Upper lobe of right lung (tissue), 1 donor: ENCODE measurements around the gene NOTCH1. TPM values are rescaled to one million over a fixed set of nuclear protein-coding genes. Genes with fewer than 3 reads are reported as not detected.

Experiments used
- ATAC-seq: fragments of 200-7000 bp; cut with Tn5 transposase; one replicate; pipeline ENCODE4 v1.9.1; 2020; ENCODE audit warnings: mild to moderate bottlenecking, moderate library complexity
- DNase-seq: peaks from one replicate; pipeline ENCODE4 v3.0.0-alpha.2; 2020
- H3K27ac ChIP-seq: fragments of 200-600 bp; one replicate; pipeline ENCODE4 v1.8.0; 2022
- H3K27me3 ChIP-seq: fragments of 200-600 bp; one replicate; pipeline ENCODE4 v1.8.0; 2022; ENCODE audit warnings: mild to moderate bottlenecking
- H3K36me3 ChIP-seq: fragments of 200-600 bp; one replicate; pipeline ENCODE4 v1.8.0; 2022
- H3K4me1 ChIP-seq: fragments of 200-600 bp; one replicate; pipeline ENCODE4 v1.8.0; 2022
- H3K4me3 ChIP-seq: fragments of 200-600 bp; one replicate; pipeline ENCODE4 v1.8.0; 2022; ENCODE audit warnings: mild to moderate bottlenecking
- H3K9me3 ChIP-seq: fragments of 200-600 bp; one replicate; pipeline ENCODE4 v1.8.0; 2022
- intact Hi-C: fragments of 100-400 bp; cut with DNase I; formaldehyde crosslinking; loops from one replicate; pipeline ENCODE4 v1.11.0; 2022
- total RNA-seq: library from RNA; stranded (reverse); fragmentation: NEBNext Ultra II Directional; extraction: Animal tissue kit (Norgen Biotek cat#: 25700); gene quantifications from one replicate; pipeline ENCODE4 v1.2.1, GENCODE V29; 2021
- TF ChIP-seq, protein P1 (sequence below): fragments of 200-600 bp; IDR thresholded peaks from one replicate; pipeline ENCODE4 v1.8.0; 2022; ENCODE audit warnings: antibody characterized with exemption
- donor health status: DM: no; HTN: yes; CAD: no; lungs with severe emphysema.

The NOTCH1 gene
- total RNA-seq, 1 donor from 2014 or later: 114 TPM

DNA sequence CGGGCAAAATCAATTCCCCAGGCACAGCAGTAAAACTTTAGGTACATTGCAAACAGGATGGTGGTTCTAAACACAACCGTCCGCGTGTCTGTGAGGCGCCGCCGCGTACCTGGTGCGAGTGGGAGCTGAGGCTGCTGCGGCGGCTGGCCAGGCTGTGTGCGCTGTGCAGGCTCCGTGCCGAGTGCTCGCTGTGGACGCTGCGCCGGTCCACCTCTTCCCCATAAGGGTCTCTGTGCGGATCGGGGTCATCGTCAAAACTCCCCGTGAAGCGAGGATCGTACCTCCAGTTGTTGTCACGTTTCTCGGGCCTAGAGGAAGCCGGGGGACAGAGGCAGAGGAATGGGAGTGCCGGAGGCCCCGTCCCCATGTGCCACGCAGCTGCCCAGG, 79.7 kb downstream of the NOTCH1 start:
- Histone ChIP-seq H3K4me3 (no peak overlapping the region), H3K9me3 (no peaks in the 10 kb centered on the region), H3K27me3 (no peaks in the 10 kb centered on the region), H3K27ac (no peak overlapping the region), H3K4me1 (no peaks in the 10 kb centered on the region), H3K36me3 (peaks cover 100% of the 10 kb centered on the region)
- ATAC-seq: no peak
- intact Hi-C loops: no loop called here
- no peak for DNase-seq
- TF ChIP-seq, protein P1, sequence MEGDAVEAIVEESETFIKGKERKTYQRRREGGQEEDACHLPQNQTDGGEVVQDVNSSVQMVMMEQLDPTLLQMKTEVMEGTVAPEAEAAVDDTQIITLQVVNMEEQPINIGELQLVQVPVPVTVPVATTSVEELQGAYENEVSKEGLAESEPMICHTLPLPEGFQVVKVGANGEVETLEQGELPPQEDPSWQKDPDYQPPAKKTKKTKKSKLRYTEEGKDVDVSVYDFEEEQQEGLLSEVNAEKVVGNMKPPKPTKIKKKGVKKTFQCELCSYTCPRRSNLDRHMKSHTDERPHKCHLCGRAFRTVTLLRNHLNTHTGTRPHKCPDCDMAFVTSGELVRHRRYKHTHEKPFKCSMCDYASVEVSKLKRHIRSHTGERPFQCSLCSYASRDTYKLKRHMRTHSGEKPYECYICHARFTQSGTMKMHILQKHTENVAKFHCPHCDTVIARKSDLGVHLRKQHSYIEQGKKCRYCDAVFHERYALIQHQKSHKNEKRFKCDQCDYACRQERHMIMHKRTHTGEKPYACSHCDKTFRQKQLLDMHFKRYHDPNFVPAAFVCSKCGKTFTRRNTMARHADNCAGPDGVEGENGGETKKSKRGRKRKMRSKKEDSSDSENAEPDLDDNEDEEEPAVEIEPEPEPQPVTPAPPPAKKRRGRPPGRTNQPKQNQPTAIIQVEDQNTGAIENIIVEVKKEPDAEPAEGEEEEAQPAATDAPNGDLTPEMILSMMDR: no peak

DNA sequence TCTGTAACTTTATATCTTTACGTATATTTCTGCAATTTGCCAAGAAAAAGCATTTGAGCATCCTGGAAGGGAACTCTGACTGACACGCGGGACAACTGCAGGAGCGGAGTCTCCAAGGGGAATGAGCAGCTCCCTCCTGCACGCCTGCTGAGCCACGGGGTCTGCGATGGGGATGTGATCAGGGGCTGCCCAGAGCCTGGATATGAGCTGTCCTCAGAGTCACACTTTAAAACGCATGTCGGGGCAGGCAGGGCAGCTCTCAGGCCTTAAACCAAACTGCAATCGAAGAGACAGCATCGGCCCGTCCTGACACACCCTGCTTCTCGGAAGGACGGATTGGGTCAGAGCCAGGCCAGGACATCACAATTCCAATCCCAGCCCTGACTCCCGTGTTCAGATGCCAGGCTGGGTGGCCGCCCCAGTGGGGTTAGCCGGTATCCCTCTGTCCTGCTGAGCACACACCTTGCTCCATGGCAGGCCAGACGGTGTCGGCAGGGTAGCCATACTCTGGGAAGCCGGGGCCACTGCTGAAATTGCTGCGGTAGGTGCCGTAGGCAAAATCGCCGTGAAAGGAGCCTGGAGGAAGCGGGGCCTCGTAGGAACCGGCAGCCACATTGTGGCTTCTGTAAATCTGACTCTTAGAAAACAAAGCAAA, 80.2 kb downstream of the NOTCH1 start:
- H3K27ac ChIP-seq: no peak overlapping the region
- DNase-seq (no peak), ATAC-seq (no peak)
- TF ChIP-seq, protein P1: no peak
- H3K4me3 ChIP-seq: no peak overlapping the region
- no peaks in the 10 kb centered on the region for H3K9me3 ChIP-seq
- no peaks in the 10 kb centered on the region for H3K4me1 ChIP-seq
- intact Hi-C loops: no loop called here
- peaks cover 100% of the 10 kb centered on the region for H3K36me3 ChIP-seq
- H3K27me3 ChIP-seq: no peaks in the 10 kb centered on the region

DNA sequence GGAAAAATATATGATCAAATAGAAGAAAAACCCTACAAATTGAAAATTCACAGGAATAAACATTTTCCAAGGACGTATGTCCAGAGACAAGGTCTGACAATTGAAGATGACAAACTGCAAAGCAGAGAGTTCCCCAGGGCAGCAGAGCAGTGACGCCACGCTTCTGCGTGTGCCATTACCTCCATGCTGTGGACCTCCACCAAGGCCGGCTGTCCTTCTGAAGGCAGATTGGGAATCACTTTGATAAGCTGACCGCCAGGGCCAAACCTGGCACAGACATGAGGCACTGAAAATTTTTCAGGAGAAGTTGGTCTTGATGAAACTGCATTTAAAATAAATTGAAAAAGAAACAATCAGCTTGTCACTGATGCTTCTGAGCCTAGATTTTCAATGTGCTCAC, 81.6 kb downstream of the NOTCH1 start:
- no peak overlapping the region for H3K4me3 ChIP-seq
- no peak overlapping the region for H3K27ac ChIP-seq
- DNase-seq (no peak), ATAC-seq (no peak)
- TF ChIP-seq, protein P1: no peak
- peaks cover 100% of the 10 kb centered on the region for H3K36me3 ChIP-seq
- H3K4me1 ChIP-seq: no peaks in the 10 kb centered on the region
- intact Hi-C loops: no loop called here
- H3K27me3 ChIP-seq: no peaks in the 10 kb centered on the region
- no peaks in the 10 kb centered on the region for H3K9me3 ChIP-seq

DNA sequence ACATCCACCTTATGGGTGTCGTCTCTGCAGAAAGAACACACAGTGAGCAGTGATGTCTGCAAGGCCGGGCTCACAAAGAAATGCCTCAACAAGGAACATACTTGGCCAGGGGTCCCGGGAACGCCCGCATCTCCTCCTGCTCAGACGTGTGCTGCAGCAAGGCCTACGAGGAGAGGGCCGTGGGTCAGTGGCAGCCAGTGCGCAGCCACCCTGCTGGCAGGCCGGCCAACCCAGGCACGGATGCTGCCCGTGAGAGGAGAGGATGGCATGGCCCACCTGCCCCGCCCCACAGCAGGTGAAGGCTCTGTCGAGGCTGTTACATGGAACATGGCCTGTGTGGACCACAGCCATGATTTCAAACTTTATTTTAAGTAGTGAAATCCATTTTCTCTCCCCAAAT, 82.3 kb downstream of the NOTCH1 start:
- Histone ChIP-seq H3K27ac (no peak overlapping the region), H3K36me3 (peaks cover 100% of the 10 kb centered on the region), H3K4me1 (no peaks in the 10 kb centered on the region), H3K4me3 (no peak overlapping the region), H3K9me3 (no peaks in the 10 kb centered on the region), H3K27me3 (no peaks in the 10 kb centered on the region)
- intact Hi-C loops: no loop called here
- TF ChIP-seq, protein P1: no peak
- DNase-seq (no peak), ATAC-seq (no peak)

DNA sequence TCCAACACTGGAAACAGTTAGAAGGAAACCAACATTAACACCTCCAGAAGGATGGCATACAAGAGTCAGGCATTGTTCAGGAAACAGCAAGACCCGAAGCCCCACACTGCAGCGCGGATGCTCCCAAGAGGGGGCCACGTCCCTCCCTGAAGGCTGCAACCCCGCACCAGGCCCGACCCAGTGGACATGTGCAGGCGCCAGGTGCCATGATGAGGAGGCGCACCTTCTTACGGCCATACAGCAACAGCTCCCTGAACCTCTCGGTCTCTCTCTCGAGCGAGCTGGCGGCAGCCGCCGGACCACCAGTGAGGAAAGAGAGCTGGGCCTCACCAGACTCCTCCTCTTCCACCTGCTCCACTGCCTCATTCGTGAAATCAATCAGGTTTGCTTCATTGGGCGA, 83.2 kb downstream of the NOTCH1 start:
- TF ChIP-seq, protein P1: no peak
- ATAC-seq (no peak), DNase-seq (no peak)
- H3K9me3 ChIP-seq: no peaks in the 10 kb centered on the region
- H3K27me3 ChIP-seq: no peaks in the 10 kb centered on the region
- no peak overlapping the region for H3K4me3 ChIP-seq
- H3K36me3 ChIP-seq: peaks cover 100% of the 10 kb centered on the region
- intact Hi-C loops: no loop called here
- no peak overlapping the region for H3K27ac ChIP-seq
- no peaks in the 10 kb centered on the region for H3K4me1 ChIP-seq

DNA sequence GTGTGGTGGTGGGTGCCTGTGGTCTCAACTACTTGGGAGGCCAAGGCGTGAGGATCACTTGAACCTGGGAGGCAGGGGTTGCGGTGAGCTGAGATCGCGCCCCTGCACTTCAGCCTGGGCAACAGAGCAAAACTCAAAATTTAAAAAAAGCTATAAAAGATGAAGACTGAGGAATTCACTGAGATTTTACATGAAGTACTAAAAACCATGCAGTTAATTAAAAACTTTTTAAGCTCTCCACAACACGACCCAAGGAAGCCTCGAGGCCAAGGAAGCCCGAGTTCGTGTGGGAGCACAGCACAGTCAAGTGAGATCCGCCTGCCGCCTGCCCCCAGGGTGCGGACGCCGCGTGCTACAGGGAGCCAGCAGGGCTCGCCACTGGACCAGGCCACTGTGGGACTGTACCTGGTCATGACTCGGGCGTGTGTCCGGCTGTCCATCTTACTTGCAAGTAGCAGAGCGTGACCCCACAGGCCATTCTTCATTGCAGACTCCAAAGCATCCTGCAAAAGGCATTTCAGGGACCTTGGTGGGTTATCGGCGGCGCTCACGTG, 85.0 kb downstream of the NOTCH1 start:
- ATAC-seq: no peak
- H3K27me3 ChIP-seq: no peaks in the 10 kb centered on the region
- intact Hi-C loops: no loop called here
- no peaks in the 10 kb centered on the region for H3K4me1 ChIP-seq
- TF ChIP-seq, protein P1: no peak
- no peak for DNase-seq
- H3K9me3 ChIP-seq: no peaks in the 10 kb centered on the region
- H3K27ac ChIP-seq: no peak overlapping the region
- H3K4me3 ChIP-seq: no peak overlapping the region
- H3K36me3 ChIP-seq: peaks cover 100% of the 10 kb centered on the region
